OCI-LY3 (cell line): ENCODE results near the gene EXOC6.

Source experiments
- EZH2phosphoT487 ChIP-seq: fragments of 200-600 bp; shearing (Covaris generic); IDR thresholded peaks from 2 replicates; pipeline ENCODE4 v1.6.1; 2018; ENCODE audit warnings: antibody characterized with exemption, mixed run types, low read depth
- TF ChIP-seq, protein P1 (sequence below): fragments of 200-600, 300-600 bp; sonication (generic); IDR thresholded peaks from 2 replicates; pipeline ENCODE4 v1.5.1; 2014; ENCODE audit warnings: antibody characterized with exemption, low read length, low read depth

DNA sequence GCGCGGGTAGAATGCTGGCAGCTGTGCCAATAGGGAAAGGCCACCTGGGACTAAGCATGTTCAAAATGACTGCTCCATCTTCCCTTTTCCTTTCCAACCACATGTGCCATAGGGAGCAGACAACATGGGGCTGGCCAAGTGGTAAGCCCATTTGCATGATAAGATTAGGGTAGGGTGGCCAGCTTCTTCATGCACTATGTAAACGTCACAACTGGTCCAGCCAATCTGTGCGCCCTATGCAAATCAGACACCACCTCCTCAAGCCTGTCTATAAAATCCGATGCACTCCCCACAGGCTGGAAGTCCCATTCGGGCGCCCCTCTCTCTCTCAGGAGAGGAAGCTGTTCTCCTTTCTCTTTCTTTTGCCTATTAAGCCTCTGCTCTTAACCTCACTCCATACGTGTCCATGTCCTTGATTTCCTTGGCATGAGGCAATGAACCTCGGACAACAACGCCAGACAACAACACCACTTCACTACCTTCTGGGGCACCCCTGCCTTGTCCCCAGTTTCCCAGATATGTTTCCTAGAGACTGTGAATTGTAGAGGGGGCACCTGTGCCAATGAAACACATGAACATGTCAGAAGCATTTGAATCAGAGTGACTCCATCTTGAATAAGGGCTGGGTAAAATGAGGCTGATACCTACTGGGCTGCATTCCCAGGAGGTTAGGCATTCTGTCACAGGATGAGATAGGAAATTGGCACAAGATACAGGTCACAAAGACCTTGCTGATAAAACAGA is 19.1 kb upstream of the EXOC6 start:
- TF ChIP-seq, protein P1, sequence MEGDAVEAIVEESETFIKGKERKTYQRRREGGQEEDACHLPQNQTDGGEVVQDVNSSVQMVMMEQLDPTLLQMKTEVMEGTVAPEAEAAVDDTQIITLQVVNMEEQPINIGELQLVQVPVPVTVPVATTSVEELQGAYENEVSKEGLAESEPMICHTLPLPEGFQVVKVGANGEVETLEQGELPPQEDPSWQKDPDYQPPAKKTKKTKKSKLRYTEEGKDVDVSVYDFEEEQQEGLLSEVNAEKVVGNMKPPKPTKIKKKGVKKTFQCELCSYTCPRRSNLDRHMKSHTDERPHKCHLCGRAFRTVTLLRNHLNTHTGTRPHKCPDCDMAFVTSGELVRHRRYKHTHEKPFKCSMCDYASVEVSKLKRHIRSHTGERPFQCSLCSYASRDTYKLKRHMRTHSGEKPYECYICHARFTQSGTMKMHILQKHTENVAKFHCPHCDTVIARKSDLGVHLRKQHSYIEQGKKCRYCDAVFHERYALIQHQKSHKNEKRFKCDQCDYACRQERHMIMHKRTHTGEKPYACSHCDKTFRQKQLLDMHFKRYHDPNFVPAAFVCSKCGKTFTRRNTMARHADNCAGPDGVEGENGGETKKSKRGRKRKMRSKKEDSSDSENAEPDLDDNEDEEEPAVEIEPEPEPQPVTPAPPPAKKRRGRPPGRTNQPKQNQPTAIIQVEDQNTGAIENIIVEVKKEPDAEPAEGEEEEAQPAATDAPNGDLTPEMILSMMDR = no peak
- no peak for TF ChIP-seq EZH2phosphoT487
